Gastrocnemius medialis (tissue), 4 donors: ENCODE measurements around the gene USP12. TPM values are rescaled to one million over a fixed set of nuclear protein-coding genes. Genes with fewer than 3 reads are reported as not detected.

Source experiments
- ATAC-seq, 2 donors: fragments of 150-250 bp; one replicate each; pipeline ENCODE4 v1.9.1; 2016
- DNase-seq, 2 donors: peaks; one replicate each; pipeline ENCODE4 v3.0.0-alpha.2; 2019
- H3K27ac ChIP-seq, 4 donors: fragments of 200-600 bp; sonication (generic); 1 replicate in 1 of 4; 2 replicates in 3 of 4; pipeline ENCODE4 v1.5.1; 2016 to 2018; ENCODE audit warnings: mild to moderate bottlenecking in 2 of 4, moderate library complexity in 1 of 4
- H3K27me3 ChIP-seq, 3 donors: fragments of 200-600 bp; sonication (generic) in 2 of 3; 1 replicate in 1 of 3; 2 replicates in 2 of 3; pipeline versions ENCODE4 v1.5.1 to v1.6.0; 2016 to 2019; ENCODE audit warnings: mild to moderate bottlenecking in 1 of 3, moderate library complexity in 1 of 3
- H3K36me3 ChIP-seq, 2 donors: fragments of 200-600 bp; sonication (generic) in 1 of 2; one replicate each; pipeline ENCODE4 v1.5.1; 2017 to 2018
- H3K4me1 ChIP-seq, 2 donors: fragments of 200-600 bp; sonication (generic) in 1 of 2; one replicate each; pipeline ENCODE4 v1.5.1; 2016 to 2017; ENCODE audit warnings: mild to moderate bottlenecking in 2 of 2
- H3K4me3 ChIP-seq, 4 donors: fragments of 200-600 bp; sonication (generic) in 3 of 4; 1 replicate in 1 of 4; 2 replicates in 3 of 4; pipeline ENCODE4 v1.5.1; 2016 to 2019; ENCODE audit warnings: mild to moderate bottlenecking in 2 of 4
- H3K9me3 ChIP-seq, 3 donors: fragments of 200-600 bp; sonication (generic) in 2 of 3; 1 replicate in 1 of 3; 2 replicates in 2 of 3; pipeline ENCODE4 v1.5.1; 2016 to 2019
- POLR2A ChIP-seq, 2 donors: fragments of 450-650 bp; IDR thresholded peaks; one replicate each; pipeline ENCODE4 v1.6.1; 2017; ENCODE audit warnings: antibody characterized with exemption in 2 of 2, mild to moderate bottlenecking in 2 of 2, moderate library complexity in 2 of 2
- in situ Hi-C, 4 donors: fragments of 200-750 bp; cut with MboI; loops; one replicate each; pipeline versions ENCODE4 v1.15.0 to v1.8.0; 2017; ENCODE audit warnings: low sequenced_read_pairs in 4 of 4
- intact Hi-C: fragments of 100-400 bp; cut with DNase I; formaldehyde crosslinking; loops from one replicate; pipeline ENCODE4 v1.15.1; 2023; ENCODE audit warnings: low total_unique reads
- total RNA-seq, 4 donors: library from RNA; depleted of rRNA; stranded (reverse); fragments of >200 nt; gene quantifications; one replicate each; pipeline versions ENCODE4 v1.1.0 to v1.2.3, GENCODE V29; 2016
- TF ChIP-seq, protein P1 (sequence below), 5 experiments: fragments of 450-650 bp in 3 of 5; fragments of 200-600 bp in 2 of 5; sonication (generic) in 2 of 5; IDR thresholded peaks in 4 of 5; conservative IDR thresholded peaks in 1 of 5; 1 replicate in 4 of 5; 2 replicates in 1 of 5; pipeline ENCODE4 v1.5.1; 2016 to 2019; ENCODE audit warnings: antibody characterized with exemption in 5 of 5, mild to moderate bottlenecking in 3 of 5, moderate library complexity in 3 of 5

Gene USP12
- total RNA-seq, 4 donors from 2014 or later: 11.1 to 27.6 (median 13.1) TPM

DNA sequence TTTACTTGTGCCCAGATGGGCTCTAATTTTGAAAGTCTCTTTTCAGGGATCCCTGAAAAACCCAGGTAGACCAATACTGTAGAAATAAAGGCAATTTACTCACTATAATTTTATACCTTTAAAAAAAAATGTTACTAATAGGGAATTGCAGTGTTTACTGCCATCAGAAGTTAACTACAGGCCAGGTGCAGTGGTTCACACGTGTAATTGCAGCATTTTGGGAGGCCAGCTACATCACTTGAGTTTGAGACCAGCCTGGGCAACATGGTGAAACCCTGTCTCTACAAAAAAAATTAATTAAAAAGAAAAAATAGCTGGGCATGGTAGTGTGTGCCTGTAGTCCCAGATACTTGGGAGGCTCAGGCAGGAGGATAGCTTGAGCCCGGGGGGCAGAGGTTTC is 10.2 kb downstream of the USP12 start:
- intact Hi-C loops (no loop called here), in situ Hi-C loops (loop anchor here in 1 of 4 donors (25.0 kb wide), 1 partner anchor 451 kb away; the partner anchor contains the start of genes LNX2 and POLR1D)
- Histone ChIP-seq H3K36me3 (no peaks in the 10 kb centered on the region), H3K27me3 (no peaks in the 10 kb centered on the region), H3K9me3 (no peaks in the 10 kb centered on the region), H3K27ac (no peak overlapping the region), H3K4me1 (peaks cover 44 to 48% of the 10 kb centered on the region in 2 donors), H3K4me3 (no peak overlapping the region)
- TF ChIP-seq, protein P1, sequence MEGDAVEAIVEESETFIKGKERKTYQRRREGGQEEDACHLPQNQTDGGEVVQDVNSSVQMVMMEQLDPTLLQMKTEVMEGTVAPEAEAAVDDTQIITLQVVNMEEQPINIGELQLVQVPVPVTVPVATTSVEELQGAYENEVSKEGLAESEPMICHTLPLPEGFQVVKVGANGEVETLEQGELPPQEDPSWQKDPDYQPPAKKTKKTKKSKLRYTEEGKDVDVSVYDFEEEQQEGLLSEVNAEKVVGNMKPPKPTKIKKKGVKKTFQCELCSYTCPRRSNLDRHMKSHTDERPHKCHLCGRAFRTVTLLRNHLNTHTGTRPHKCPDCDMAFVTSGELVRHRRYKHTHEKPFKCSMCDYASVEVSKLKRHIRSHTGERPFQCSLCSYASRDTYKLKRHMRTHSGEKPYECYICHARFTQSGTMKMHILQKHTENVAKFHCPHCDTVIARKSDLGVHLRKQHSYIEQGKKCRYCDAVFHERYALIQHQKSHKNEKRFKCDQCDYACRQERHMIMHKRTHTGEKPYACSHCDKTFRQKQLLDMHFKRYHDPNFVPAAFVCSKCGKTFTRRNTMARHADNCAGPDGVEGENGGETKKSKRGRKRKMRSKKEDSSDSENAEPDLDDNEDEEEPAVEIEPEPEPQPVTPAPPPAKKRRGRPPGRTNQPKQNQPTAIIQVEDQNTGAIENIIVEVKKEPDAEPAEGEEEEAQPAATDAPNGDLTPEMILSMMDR (IDR thresholded peaks at IDR 0.05 in 4 of 5, conservative IDR thresholded peaks at IDR 0.05 in 1 of 5): no peak
- no peak for TF ChIP-seq POLR2A (IDR thresholded peaks at IDR 0.05)
- ATAC-seq: no peak
- DNase-seq: no peak

DNA sequence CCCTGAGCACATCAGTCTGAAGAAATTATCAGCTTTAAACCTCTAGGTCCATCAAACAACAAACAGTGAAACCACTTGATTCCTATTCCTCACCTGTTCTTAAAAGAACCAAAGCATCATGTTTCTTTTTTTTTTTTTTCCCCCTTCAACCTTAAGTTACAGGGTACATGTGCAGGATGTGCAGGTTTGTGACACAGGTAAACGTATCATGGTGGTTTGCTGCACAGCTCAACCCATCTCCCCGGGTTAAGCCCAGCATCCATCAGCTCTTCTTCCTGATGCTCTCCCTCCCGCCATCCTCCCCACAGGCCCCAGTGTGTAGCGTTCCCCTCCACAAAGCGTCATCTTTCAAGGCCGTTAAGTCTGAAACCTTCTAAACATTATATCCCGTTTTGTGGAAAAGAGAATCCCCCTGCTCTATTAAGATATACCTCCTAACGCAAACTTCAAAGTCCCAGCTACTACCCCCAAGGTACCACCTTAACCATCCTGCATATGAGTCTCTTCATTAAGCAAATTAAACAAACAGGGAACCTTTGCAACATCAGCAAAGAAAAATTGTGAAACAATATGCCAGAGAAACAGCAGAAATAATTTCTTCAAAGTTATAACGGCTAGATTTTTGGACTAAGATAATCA is 10.8 kb downstream of the USP12 start:
- Histone ChIP-seq H3K4me1 (peaks cover 38 to 41% of the 10 kb centered on the region in 2 donors), H3K4me3 (no peak overlapping the region), H3K36me3 (no peaks in the 10 kb centered on the region), H3K9me3 (no peaks in the 10 kb centered on the region), H3K27ac (no peak overlapping the region), H3K27me3 (no peaks in the 10 kb centered on the region)
- no peak for TF ChIP-seq POLR2A (IDR thresholded peaks at IDR 0.05)
- TF ChIP-seq, protein P1 (IDR thresholded peaks at IDR 0.05 in 4 of 5, conservative IDR thresholded peaks at IDR 0.05 in 1 of 5): no peak
- no peak for ATAC-seq
- DNase-seq: no peak
- in situ Hi-C loops (loop anchor here in 1 of 4 donors (25.0 kb wide), 1 partner anchor 452 kb away; the partner anchor contains the start of genes LNX2 and POLR1D), intact Hi-C loops (no loop called here)

DNA sequence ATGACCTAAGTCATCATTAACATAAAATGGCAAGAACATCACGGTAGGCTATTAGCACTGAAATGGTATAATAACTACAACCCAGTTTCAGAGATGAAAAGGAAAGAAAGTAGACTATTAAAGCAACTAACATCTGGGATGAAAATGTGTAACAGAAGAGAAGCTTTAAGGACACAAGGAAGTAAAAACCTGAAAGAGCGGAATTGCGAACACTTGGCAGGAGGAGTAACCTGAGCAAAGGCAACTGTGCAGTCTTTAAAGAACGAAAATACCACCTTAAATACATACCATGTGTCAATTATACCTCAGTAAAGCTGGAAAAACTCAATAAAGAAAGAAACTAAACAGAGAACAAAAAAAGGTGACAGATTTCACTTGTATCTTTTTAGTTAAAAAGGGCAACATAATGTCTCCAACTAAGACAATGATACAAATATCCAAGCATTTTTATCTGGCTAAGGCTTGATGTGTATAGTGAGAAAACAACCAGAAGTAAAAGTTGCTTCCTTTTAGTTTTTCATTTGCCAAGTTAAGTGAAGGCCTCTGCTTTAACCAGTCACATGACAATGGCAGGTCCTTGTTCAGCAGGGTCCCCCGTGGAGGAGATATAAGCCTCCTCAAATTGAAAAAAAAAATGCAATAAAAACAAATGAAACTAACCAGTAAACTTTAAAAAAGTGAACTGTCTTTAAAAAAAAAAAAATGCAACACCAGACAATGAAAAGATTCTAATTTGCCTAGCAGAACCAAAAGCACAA is 11.6 kb downstream of the USP12 start:
- no peak overlapping the region for H3K27ac ChIP-seq
- no peak overlapping the region for H3K4me3 ChIP-seq
- in situ Hi-C loops (loop anchor here in 1 of 4 donors (25.0 kb wide), 1 partner anchor 452 kb away; the partner anchor contains the start of genes LNX2 and POLR1D), intact Hi-C loops (no loop called here)
- ATAC-seq: no peak
- H3K36me3 ChIP-seq: no peaks in the 10 kb centered on the region
- no peak for DNase-seq
- H3K27me3 ChIP-seq: no peaks in the 10 kb centered on the region
- no peak for TF ChIP-seq POLR2A (IDR thresholded peaks at IDR 0.05)
- TF ChIP-seq, protein P1 (IDR thresholded peaks at IDR 0.05 in 4 of 5, conservative IDR thresholded peaks at IDR 0.05 in 1 of 5): no peak
- H3K4me1 ChIP-seq: peaks cover 34 to 39% of the 10 kb centered on the region in 2 donors
- H3K9me3 ChIP-seq: no peaks in the 10 kb centered on the region

DNA sequence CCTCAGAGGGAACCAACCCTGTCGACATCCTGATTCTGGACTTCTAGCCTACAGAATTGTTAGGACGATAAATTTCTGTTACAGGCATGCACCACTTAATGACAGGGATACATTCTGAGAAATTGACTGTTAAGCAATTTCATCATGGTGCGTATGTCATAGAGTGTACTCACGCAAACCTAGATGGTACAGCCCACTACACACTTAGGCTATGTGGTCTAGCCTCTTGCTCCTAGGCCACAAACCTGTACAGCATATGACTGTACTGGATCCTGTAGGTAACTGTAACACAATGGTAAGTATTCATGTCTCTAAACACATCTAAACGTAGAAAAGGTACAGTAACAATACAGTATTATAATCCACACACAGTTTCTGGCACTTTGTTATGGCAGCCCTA is 13.3 kb downstream of the USP12 start:
- ATAC-seq (no peak), DNase-seq (no peak)
- Histone ChIP-seq H3K4me1 (peaks cover 23 to 27% of the 10 kb centered on the region in 2 donors), H3K36me3 (no peaks in the 10 kb centered on the region), H3K4me3 (no peak overlapping the region), H3K27me3 (no peaks in the 10 kb centered on the region), H3K9me3 (no peaks in the 10 kb centered on the region), H3K27ac (no peak overlapping the region)
- intact Hi-C loops (no loop called here), in situ Hi-C loops (loop anchor here in 1 of 4 donors (25.0 kb wide), 1 partner anchor 454 kb away; the partner anchor contains the start of genes LNX2 and POLR1D)
- TF ChIP-seq, protein P1 (IDR thresholded peaks at IDR 0.05 in 4 of 5, conservative IDR thresholded peaks at IDR 0.05 in 1 of 5): no peak
- TF ChIP-seq POLR2A (IDR thresholded peaks at IDR 0.05): no peak
